AG04450 (cell line): ENCODE results near the gene RAPGEF1. TPM values are rescaled to one million over a fixed set of nuclear protein-coding genes. Genes with fewer than 3 reads are reported as not detected.
A peak's percentile ranks its signal among the peaks of the same experiment; 100 is the strongest.
"Not testable (repeated sequence)": the region's sequence is repeated elsewhere in the genome, so short reads cannot be mapped to it uniquely, and the experiment has no call there.

ENCODE experiments used
- CTCF ChIA-PET: fragments of 300-600, 350-600 bp; formaldehyde crosslinking; extraction: SDS; loops from one replicate; lab custom pipeline; 2022; ENCODE audit warnings: antibody characterized with exemption, inconsistent platforms; lab: Charles Lee
- POLR2A ChIA-PET: fragments of 350-600 bp; formaldehyde crosslinking; extraction: SDS; loops from one replicate; lab custom pipeline; 2021; ENCODE audit warnings: antibody characterized with exemption, inconsistent platforms; lab: Yijun Ruan, JAX
- DNase-seq: peaks from one replicate; pipeline ENCODE4 v3.0.0-alpha.2; 2011; ENCODE audit warnings: low read depth, low spot score
- H3K27ac ChIP-seq: one replicate; pipeline ENCODE4 v1.5.1; 2012; ENCODE audit warnings: low read depth, low read length, control low read depth
- H3K27me3 ChIP-seq: one replicate; pipeline ENCODE4 v1.6.0; 2012; ENCODE audit warnings: low read length; ENCODE audit not compliant: control insufficient read depth, insufficient read depth
- H3K4me3 ChIP-seq: 2 replicates; pipeline ENCODE4 v1.5.1; 2011; ENCODE audit warnings: mild to moderate bottlenecking, low read depth, low read length, control low read depth
- H3K9me3 ChIP-seq: 2 replicates; pipeline ENCODE4 v1.5.1; 2012; ENCODE audit warnings: low read length; ENCODE audit not compliant: control insufficient read depth, insufficient read depth
- polyA plus RNA-seq: library from polyadenylated mRNA; depleted of rRNA; stranded (reverse); fragments of >200 nt; gene quantifications from 2 replicates; pipeline ENCODE4 v1.2.3, GENCODE V29; 2011
- TF ChIP-seq, protein P1 (sequence below): IDR thresholded peaks from 2 replicates; pipeline ENCODE4 v1.5.1; 2011; ENCODE audit warnings: low read depth, low read length, control low read depth, inconsistent platforms

RAPGEF1 gene
- polyA plus RNA-seq, 1 experiment, result 27.6 TPM

DNA sequence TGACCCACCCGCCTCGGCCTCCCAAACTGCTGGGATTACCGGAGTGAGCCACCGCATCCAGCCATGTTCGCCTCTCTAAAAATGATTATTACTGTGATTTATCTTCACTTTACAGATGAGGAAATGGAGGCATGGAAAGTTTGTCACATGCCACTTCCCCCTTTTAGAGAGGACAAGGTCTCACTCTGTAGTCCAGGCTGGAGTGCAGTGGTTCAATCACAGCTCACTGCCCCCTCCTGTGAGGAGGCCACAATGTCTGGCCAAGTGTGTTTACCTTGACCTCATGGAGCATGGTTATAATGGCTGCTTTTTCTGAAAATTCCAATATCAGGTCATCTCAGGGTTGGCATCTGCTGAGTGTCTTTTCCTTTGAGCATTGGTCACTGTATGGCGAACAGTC is 187.8 kb downstream of the RAPGEF1 start:
- no peak overlapping the region for H3K27ac ChIP-seq
- H3K9me3 ChIP-seq, result peaks cover 17% of the 10 kb centered on the region
- ChIA-PET POLR2A (no interaction called here), CTCF (no interaction called here)
- DNase-seq, result no peak
- H3K4me3 ChIP-seq, result no peak overlapping the region
- H3K27me3 ChIP-seq, result peaks cover 57% of the 10 kb centered on the region
- TF ChIP-seq, protein P1, sequence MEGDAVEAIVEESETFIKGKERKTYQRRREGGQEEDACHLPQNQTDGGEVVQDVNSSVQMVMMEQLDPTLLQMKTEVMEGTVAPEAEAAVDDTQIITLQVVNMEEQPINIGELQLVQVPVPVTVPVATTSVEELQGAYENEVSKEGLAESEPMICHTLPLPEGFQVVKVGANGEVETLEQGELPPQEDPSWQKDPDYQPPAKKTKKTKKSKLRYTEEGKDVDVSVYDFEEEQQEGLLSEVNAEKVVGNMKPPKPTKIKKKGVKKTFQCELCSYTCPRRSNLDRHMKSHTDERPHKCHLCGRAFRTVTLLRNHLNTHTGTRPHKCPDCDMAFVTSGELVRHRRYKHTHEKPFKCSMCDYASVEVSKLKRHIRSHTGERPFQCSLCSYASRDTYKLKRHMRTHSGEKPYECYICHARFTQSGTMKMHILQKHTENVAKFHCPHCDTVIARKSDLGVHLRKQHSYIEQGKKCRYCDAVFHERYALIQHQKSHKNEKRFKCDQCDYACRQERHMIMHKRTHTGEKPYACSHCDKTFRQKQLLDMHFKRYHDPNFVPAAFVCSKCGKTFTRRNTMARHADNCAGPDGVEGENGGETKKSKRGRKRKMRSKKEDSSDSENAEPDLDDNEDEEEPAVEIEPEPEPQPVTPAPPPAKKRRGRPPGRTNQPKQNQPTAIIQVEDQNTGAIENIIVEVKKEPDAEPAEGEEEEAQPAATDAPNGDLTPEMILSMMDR, result no peak

- CTCF ChIA-PET, H3K4me3 ChIP-seq, POLR2A ChIA-PET, DNase-seq, H3K27ac ChIP-seq: not testable (repeated sequence)
- Histone ChIP-seq H3K9me3 (peaks cover 23% of the 10 kb centered on the region), H3K27me3 (peaks cover 61% of the 10 kb centered on the region)
Observed at GRCh38 chr9:131550465-131550864, 189.4 kb downstream of the RAPGEF1 start.

DNA sequence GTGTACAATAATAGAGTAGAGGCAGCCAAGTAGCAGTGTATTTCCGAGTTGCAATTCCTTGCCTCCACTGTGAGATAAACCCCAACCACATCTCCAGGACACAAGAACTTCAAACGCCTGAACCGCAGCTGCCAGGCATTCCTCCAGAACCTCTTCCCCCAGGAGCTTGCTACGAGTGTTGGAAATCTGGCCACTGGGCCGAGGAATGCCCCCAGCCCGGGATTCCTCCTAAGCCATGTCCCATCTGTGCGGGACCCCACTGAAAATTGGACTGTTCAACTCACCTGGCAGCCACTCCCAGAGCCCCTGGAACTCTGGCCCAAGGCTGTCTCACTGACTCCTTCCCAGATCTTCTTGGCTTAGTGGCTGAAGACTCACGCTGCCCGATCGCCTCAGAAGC is 190.7 kb downstream of the RAPGEF1 start:
- peaks cover 66% of the 10 kb centered on the region for H3K27me3 ChIP-seq
- H3K27ac ChIP-seq, DNase-seq, CTCF ChIA-PET, POLR2A ChIA-PET, H3K4me3 ChIP-seq: not testable (repeated sequence)
- peaks cover 31% of the 10 kb centered on the region for H3K9me3 ChIP-seq

GRCh38 chr9:131546336-131547084 is 193.4 kb downstream of the RAPGEF1 start:
- CTCF ChIA-PET, result no interaction called here
- H3K4me3 ChIP-seq, result peak overlapping the region; percentile 45
- H3K27me3 ChIP-seq, result peaks cover 51% of the 10 kb centered on the region
- no peak overlapping the region for H3K27ac ChIP-seq
- no peak for DNase-seq
- TF ChIP-seq, protein P1, result peak; percentile 9; the same call in 1 of the 2 replicates
- POLR2A ChIA-PET, result interaction anchor here (0.6 to 0.7 kb wide), 2 partner anchors 168 to 173 kb away, joined by 4 to 9 read pairs; no protein-coding TSS in a partner anchor
- H3K9me3 ChIP-seq, result peaks cover 42% of the 10 kb centered on the region

GRCh38 chr9:131545786-131546335 is 194.0 kb downstream of the RAPGEF1 start:
- TF ChIP-seq, protein P1, result no peak
- no peak overlapping the region for H3K4me3 ChIP-seq
- H3K9me3 ChIP-seq, result peaks cover 42% of the 10 kb centered on the region
- no peak for DNase-seq
- ChIA-PET CTCF (no interaction called here), POLR2A (interaction anchor here (0.6 kb wide), 1 partner anchor 173 kb away, joined by 4 read pairs; no protein-coding TSS in a partner anchor)
- no peak overlapping the region for H3K27ac ChIP-seq
- peaks cover 51% of the 10 kb centered on the region for H3K27me3 ChIP-seq
